ENCODE measurements around the gene LENG1. TPM values are rescaled to one million over a fixed set of nuclear protein-coding genes. Genes with fewer than 3 reads are reported as not detected.
A peak's percentile ranks its signal among the peaks of the same experiment; 100 is the strongest.
"Not testable (repeated sequence)": the region's sequence is repeated elsewhere in the genome, so short reads cannot be mapped to it uniquely, and the experiment has no call there.

Gene LENG1
- total RNA-seq (2014; rRNA removed; shearing (Covaris generic)), result 6.6 and 6.9 TPM in 2 replicates
- polyA plus RNA-seq (2016; fragmentation: Nextera tagmentation; extraction: Ambion mirVana), result 10.2 and 10.9 TPM in 2 replicates

DNA sequence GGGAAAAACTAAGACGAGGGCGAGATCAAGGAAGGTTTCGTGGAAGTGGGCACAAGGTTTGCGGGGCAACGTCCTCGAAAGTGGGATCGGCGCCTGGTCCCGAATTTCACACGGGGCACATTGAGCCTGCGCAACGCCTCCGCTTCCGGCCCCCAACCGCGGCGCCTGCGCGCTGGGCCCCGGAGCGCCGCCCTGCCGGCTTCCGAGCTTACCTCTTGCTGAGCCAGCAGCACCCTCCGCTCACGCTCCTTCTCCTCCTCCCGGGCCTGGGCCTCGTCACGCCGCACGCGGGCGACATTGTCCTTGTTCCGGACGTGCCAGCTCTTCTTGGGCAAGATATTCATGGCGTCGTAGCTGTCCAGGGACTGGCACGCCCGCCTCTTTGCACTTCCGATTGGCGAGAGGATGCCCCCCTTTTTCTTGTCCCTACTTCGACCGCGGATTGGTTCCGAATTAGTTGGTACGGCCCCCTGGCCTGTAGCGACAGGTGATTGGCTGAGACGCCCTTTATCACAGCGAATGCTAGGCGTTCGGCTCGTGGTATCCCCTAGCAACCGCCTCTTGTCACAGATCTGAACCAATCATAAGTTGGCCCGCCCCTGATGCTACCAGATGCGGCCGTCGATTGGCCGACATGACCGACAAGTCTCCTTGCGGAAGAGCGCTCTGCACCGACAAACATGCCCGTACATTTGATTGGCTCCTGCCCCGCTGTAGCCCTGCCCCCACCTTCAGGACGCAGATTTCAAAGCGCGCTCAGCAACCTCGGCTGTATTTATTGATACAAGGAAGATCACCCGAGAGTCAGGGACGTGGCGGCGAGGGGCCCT lies at the start of gene LENG1:
Gene LENG1, minus strand, starts transcription at position 370 of the 830 bp plus-strand sequence. Its CDS starts 26 bp downstream, at position 344.
- in situ Hi-C loops (cut with MboI), result no loop called here
- Histone ChIP-seq H3K27me3 (replicated peaks; ENCODE audit: insufficient read depth) (no peaks in the 10 kb centered on the region), H3K9ac (peak within 1 kb of the TSS; percentile 97), H3F3A (ENCODE audit: insufficient read depth) (peaks cover 15% of the 10 kb centered on the region; the same call in 1 of the 2 replicates), H3K9me2 (ENCODE audit: insufficient read depth) (no peaks in the 10 kb centered on the region), H3K4me2 (ENCODE audit: unreplicated experiment) (peak within 1 kb of the TSS; percentile 94), H3K9me3 (ENCODE audit: low read depth) (no peaks in the 10 kb centered on the region), H3K4me1 (ENCODE audit: insufficient read depth) (peaks cover 18% of the 10 kb centered on the region), H3K36me3 (ENCODE audit: low read depth) (peaks cover 19% of the 10 kb centered on the region; the same call in 1 of the 2 replicates), H3K79me2 (ENCODE audit: insufficient read depth) (peaks cover 26% of the 10 kb centered on the region; the same call in 1 of the 2 replicates), H3K4me3 (peak within 1 kb of the TSS; percentile 86), H4K20me1 (ENCODE audit: insufficient read depth) (no peaks in the 10 kb centered on the region), H3K27ac (peak within 1 kb of the TSS; percentile 97), H2AFZ (peak within 1 kb of the TSS; percentile 96)
- 1% methylated on average over 66 to 71 of the region's 72 CpGs for WGBS, 2 experiments (ENCODE audit: low coverage in 1 of 2, low lambda C conversion rate in 2 of 2, missing lambda C conversion rate in 2 of 2)
- TF ChIP-seq EZH2phosphoT487 (IDR thresholded peaks at IDR 0.05; ENCODE audit: insufficient read depth, low read depth) (no peak), EZH2 (IDR thresholded peaks at IDR 0.05; ENCODE audit: insufficient read depth, poor library complexity, severe bottlenecking) (no peak)
- DNase-seq, result peak; percentile 100

GRCh38 chr19:54208784-54209057 lies 49.2 kb upstream of the LENG1 start:
- H3K9me2 ChIP-seq (ENCODE audit: insufficient read depth), result no peaks in the 10 kb centered on the region
- no peak overlapping the region for H2AFZ ChIP-seq
- TF ChIP-seq EZH2 (IDR thresholded peaks at IDR 0.05; ENCODE audit: insufficient read depth, poor library complexity, severe bottlenecking) (no peak), EZH2phosphoT487 (IDR thresholded peaks at IDR 0.05; ENCODE audit: insufficient read depth, low read depth) (no peak)
- peak overlapping the region; percentile 25; the same call in 1 of the 2 replicates for H3K9ac ChIP-seq
- 78 to 82% methylated on average over 8 of the region's 8 CpGs for WGBS, 2 experiments (ENCODE audit: low coverage in 1 of 2, low lambda C conversion rate in 2 of 2, missing lambda C conversion rate in 2 of 2)
- H3K4me3 ChIP-seq, result no peak overlapping the region
- in situ Hi-C loops (cut with MboI), result no loop called here
- H3K4me1 ChIP-seq (ENCODE audit: insufficient read depth), result peaks cover 18% of the 10 kb centered on the region
- H3K79me2 ChIP-seq (ENCODE audit: insufficient read depth), result peaks cover 87% of the 10 kb centered on the region
- no peaks in the 10 kb centered on the region for H3K27me3 ChIP-seq (replicated peaks; ENCODE audit: insufficient read depth)
- H3K36me3 ChIP-seq (ENCODE audit: low read depth), result peaks cover 25% of the 10 kb centered on the region
- peaks cover 19% of the 10 kb centered on the region; the same call in 1 of the 2 replicates for H4K20me1 ChIP-seq (ENCODE audit: insufficient read depth)
- H3K9me3 ChIP-seq (ENCODE audit: low read depth), result no peaks in the 10 kb centered on the region
- H3K4me2 ChIP-seq (ENCODE audit: unreplicated experiment), result no peak overlapping the region
- 0 out of 2 replicates have a peak overlapping the region, but pooled peaks have one; percentile 70 for H3K27ac ChIP-seq
- no peak for DNase-seq
- peaks cover 43% of the 10 kb centered on the region for H3F3A ChIP-seq (ENCODE audit: insufficient read depth)

- peaks cover 21% of the 10 kb centered on the region for H3K4me1 ChIP-seq (ENCODE audit: insufficient read depth)
- no peak overlapping the region for H3K4me3 ChIP-seq
- in situ Hi-C loops (cut with MboI), result no loop called here
- DNase-seq, result peak; percentile 30
- H3K27me3 ChIP-seq (replicated peaks; ENCODE audit: insufficient read depth), result no peaks in the 10 kb centered on the region
- TF ChIP-seq EZH2 (IDR thresholded peaks at IDR 0.05; ENCODE audit: insufficient read depth, poor library complexity, severe bottlenecking), result no peak
- TF ChIP-seq EZH2phosphoT487 (IDR thresholded peaks at IDR 0.05; ENCODE audit: insufficient read depth, low read depth), result no peak
- WGBS, 2 experiments (ENCODE audit: low coverage in 1 of 2, low lambda C conversion rate in 2 of 2, missing lambda C conversion rate in 2 of 2), result 77 to 80% methylated on average over 18 of the region's 18 CpGs
- H3K36me3 ChIP-seq (ENCODE audit: low read depth), result peaks cover 28% of the 10 kb centered on the region
- peak overlapping the region; percentile 25; the same call in 1 of the 2 replicates for H3K9ac ChIP-seq
- H3K79me2 ChIP-seq (ENCODE audit: insufficient read depth), result peaks cover 92% of the 10 kb centered on the region
- H3K27ac ChIP-seq, result 0 out of 2 replicates have a peak overlapping the region, but pooled peaks have one; percentile 70
- no peak overlapping the region for H2AFZ ChIP-seq
- no peaks in the 10 kb centered on the region for H3K9me3 ChIP-seq (ENCODE audit: low read depth)
- H3K4me2 ChIP-seq (ENCODE audit: unreplicated experiment), result no peak overlapping the region
- peaks cover 22% of the 10 kb centered on the region; the same call in 1 of the 2 replicates for H4K20me1 ChIP-seq (ENCODE audit: insufficient read depth)
- H3K9me2 ChIP-seq (ENCODE audit: insufficient read depth), result no peaks in the 10 kb centered on the region
- peaks cover 47% of the 10 kb centered on the region for H3F3A ChIP-seq (ENCODE audit: insufficient read depth)
These were observed 48.7 kb upstream of the LENG1 start for GRCh38 chr19:54207983-54208783.

- H3K4me3 ChIP-seq, result no peak overlapping the region
- H3K9me2 ChIP-seq (ENCODE audit: insufficient read depth), result no peaks in the 10 kb centered on the region
- H4K20me1 ChIP-seq (ENCODE audit: insufficient read depth), result peaks cover 28% of the 10 kb centered on the region; the same call in 1 of the 2 replicates
- H3K79me2 ChIP-seq (ENCODE audit: insufficient read depth), result peaks cover 93% of the 10 kb centered on the region
- no peaks in the 10 kb centered on the region for H3K9me3 ChIP-seq (ENCODE audit: low read depth)
- in situ Hi-C loops (cut with MboI), result no loop called here
- H3K27me3 ChIP-seq (replicated peaks; ENCODE audit: insufficient read depth), result no peaks in the 10 kb centered on the region
- H3K36me3 ChIP-seq (ENCODE audit: low read depth), result peaks cover 33% of the 10 kb centered on the region
- no peak overlapping the region for H3K27ac ChIP-seq
- no peak overlapping the region for H2AFZ ChIP-seq
- H3K4me2 ChIP-seq (ENCODE audit: unreplicated experiment), result no peak overlapping the region
- no peak for DNase-seq
- peaks cover 26% of the 10 kb centered on the region for H3K4me1 ChIP-seq (ENCODE audit: insufficient read depth)
- 82 to 83% methylated on average over 5 of the region's 5 CpGs for WGBS, 2 experiments (ENCODE audit: low coverage in 1 of 2, low lambda C conversion rate in 2 of 2, missing lambda C conversion rate in 2 of 2)
- no peak for TF ChIP-seq EZH2 (IDR thresholded peaks at IDR 0.05; ENCODE audit: insufficient read depth, poor library complexity, severe bottlenecking)
- no peak for TF ChIP-seq EZH2phosphoT487 (IDR thresholded peaks at IDR 0.05; ENCODE audit: insufficient read depth, low read depth)
- no peak overlapping the region for H3K9ac ChIP-seq
- peaks cover 52% of the 10 kb centered on the region for H3F3A ChIP-seq (ENCODE audit: insufficient read depth)
These were observed 48.1 kb upstream of the LENG1 start for GRCh38 chr19:54207676-54207982.

DNA sequence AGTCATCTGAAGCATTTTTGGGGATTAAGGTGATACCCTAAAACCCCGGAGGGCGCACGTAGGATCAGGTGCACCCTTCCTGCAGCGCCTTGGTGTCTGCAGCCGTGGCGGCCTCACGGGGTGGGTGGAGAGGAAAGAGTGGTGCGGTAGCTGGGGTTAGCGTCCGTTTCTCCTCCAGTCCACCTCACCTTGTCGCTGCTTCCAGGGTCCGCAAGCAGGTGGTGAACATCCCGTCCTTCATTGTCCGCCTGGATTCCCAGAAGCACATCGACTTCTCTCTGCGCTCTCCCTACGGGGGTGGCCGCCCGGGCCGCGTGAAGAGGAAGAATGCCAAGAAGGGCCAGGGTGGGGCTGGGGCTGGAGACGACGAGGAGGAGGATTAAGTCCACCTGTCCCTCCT lies 47.7 kb upstream of the LENG1 start:
- DNase-seq; H3K9me3 ChIP-seq (ENCODE audit: low read depth); H3K9me2 ChIP-seq (ENCODE audit: insufficient read depth); H3K4me3 ChIP-seq; H3K27me3 ChIP-seq (replicated peaks; ENCODE audit: insufficient read depth); H3K9ac ChIP-seq; H2AFZ ChIP-seq; H3K27ac ChIP-seq; H3K4me2 ChIP-seq (ENCODE audit: unreplicated experiment); in situ Hi-C loops (cut with MboI): not testable (repeated sequence)
- Histone ChIP-seq H3K79me2 (ENCODE audit: insufficient read depth) (peaks cover 93% of the 10 kb centered on the region), H3K4me1 (ENCODE audit: insufficient read depth) (peaks cover 31% of the 10 kb centered on the region), H3K36me3 (ENCODE audit: low read depth) (peaks cover 37% of the 10 kb centered on the region), H4K20me1 (ENCODE audit: insufficient read depth) (peaks cover 32% of the 10 kb centered on the region; the same call in 1 of the 2 replicates), H3F3A (ENCODE audit: insufficient read depth) (peaks cover 57% of the 10 kb centered on the region)
- 84 to 87% methylated on average over 19 to 23 of the region's 23 CpGs for WGBS, 2 experiments (ENCODE audit: low coverage in 1 of 2, low lambda C conversion rate in 2 of 2, missing lambda C conversion rate in 2 of 2)

Data from GM23248 (cell line).